HG02642 (cell line): ENCODE results near the gene EDIL3.
"Not testable (repeated sequence)": the region's sequence is repeated elsewhere in the genome, so short reads cannot be mapped to it uniquely, and the experiment has no call there.

Experiments
- ATAC-seq: cut with Tn5 transposase; IDR thresholded peaks from one replicate; pipeline ENCODE4 v1.9.1; 2021; ENCODE audit warnings: mild to moderate bottlenecking; ENCODE audit not compliant: unreplicated experiment, poor library complexity

EDIL3 gene

DNA sequence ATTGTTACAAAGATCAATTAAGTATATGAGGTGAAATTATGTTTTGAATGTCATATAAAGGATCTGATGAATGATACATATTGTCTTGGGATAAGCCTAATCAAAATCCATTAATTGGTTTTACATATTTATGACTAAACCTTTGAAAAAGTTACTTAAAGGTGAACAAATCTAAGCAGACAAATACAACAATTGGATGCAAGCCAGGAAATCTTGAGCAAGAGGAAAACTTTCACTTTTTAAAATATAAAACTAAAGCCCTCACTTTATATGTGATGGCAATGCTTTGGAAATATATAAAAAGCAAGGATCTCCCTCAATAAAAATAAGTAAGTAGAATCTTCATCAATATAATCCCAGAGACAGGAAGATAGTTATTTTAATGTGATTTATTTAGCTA is 80.1 kb downstream of the EDIL3 start:
- ATAC-seq, result no peak

DNA sequence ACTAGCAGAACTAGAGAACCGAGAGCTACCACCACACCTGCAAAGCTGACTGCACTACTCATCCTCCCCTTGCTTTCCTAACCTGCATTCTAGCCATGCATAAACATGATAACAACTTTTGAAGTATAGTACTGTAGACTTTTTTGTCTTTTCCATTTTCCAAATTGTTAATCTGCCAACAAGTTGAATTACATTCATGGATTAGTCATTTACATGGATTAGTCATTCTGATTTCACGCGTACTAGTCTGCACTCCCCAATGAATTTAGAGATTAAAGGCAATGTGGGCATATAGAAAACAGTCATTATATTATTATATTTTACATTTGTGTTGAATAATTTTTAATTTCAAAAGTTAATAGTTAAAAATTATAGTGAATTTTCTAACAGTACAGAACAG is 81.4 kb downstream of the EDIL3 start:
- no peak for ATAC-seq

DNA sequence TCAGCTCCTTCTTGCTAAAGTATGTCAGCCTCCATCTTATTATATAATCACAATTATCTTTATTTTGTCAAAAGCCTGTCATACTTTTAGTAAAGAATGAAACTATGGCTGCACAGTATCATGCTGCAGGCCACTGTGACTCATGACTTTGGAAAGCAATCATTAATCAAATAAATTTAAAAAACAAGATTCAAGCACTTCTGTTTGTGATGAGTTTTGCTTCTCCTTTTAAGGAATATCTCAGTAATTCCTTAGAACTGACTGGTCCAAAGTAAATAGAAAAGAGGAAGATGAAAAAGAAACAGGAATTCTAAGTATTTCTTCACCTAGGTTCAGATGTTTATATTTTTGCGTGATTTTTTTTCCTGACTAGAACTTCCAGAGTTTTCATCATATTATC is 83.1 kb downstream of the EDIL3 start:
- no peak for ATAC-seq

DNA sequence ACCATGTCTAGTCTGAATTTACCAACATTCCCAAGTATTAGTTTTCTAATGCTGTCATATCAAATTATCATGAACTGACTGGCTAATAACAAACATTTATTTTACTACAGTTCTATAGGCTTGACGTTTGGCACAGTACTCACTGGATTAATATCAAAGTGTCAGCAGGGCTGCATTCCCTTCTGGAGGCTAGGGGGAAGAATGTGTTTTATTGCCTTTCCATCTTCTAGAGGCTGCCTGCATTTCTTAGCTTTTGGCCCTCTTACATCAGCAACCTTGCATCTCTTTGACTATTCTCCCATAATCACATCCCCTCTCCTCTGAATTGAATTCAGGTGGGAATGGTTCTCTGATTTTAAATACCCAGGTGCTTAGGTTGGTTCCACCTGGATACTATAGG is 84.7 kb downstream of the EDIL3 start:
- no peak for ATAC-seq

DNA sequence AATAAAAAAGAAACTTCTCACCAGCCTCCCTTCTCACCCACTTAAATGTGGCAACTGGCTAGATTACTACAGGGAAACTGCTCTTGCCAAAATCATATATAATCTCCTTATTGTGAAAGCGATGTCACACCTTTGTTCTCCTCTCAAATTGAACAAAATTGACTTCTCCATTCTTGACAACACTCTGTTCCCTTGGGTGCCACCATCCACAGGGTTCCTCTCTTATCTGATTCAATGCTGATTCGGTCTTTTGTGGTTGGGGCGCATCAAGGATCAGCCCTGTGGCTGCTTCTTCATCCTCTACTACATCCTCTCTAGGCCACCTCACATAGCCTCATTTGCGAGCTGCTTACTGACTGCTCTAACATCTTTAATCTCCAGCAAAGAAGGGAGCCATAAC is 86.1 kb downstream of the EDIL3 start:
- ATAC-seq, result no peak

DNA sequence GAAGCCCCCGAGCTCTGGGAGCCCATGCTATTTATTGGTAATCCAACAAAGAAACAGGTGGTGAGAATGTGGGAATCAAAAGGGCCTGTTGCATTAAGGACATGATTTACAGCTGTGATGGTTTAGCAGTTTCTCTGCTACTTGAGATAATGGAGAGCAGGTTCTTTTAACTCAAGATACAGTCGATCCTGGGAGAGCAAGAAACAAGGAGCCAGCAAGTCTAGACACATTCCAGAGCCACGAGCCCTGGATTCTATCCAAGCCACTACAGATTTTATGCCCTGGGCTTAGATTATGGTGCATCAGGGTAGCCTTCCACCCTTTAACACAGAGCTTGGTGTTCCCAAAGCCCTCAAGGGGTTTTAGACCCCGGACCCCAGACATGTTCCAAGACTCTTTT is 87.0 kb downstream of the EDIL3 start:
- ATAC-seq, result not testable (repeated sequence)

DNA sequence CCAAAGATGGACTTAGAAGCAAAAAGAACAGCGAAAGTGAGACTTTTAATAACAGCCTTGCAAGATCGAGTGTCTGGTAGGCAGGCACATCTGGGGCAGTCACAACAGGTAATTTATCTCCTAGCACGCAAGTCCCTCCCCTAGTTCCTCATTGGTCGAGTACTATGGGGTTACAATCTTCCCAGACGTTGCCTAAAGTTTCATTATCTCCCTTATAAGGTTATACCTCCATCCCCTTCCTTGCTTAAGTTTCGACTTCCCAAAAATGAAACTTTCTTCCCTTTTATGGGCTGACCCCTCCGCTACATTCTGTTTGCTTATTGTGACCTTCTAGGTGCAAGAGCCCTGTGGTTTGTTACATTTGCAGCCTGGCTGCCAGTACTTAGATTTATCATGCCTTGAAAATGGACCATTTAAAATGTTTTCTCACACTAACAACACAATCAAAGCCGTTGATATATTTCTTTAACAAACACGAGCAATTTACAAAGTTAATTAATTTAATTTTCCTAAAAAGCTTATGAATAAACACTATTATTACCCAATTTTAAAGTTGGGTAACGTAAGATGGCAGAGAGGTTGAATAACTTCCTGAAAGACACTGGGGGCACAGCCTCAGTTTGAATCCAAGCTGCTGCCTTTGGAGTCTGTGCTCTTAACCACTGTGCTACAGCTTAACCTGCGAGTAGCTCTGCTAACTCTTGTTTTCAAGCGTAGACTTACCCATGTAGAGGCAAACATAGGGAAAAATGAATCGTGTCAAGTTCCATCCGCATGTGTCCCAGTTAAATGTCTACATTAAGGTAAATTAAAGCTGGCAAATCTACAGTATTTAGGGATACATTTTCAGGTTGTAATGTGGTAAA is 91.7 kb downstream of the EDIL3 start:
- no peak for ATAC-seq

DNA sequence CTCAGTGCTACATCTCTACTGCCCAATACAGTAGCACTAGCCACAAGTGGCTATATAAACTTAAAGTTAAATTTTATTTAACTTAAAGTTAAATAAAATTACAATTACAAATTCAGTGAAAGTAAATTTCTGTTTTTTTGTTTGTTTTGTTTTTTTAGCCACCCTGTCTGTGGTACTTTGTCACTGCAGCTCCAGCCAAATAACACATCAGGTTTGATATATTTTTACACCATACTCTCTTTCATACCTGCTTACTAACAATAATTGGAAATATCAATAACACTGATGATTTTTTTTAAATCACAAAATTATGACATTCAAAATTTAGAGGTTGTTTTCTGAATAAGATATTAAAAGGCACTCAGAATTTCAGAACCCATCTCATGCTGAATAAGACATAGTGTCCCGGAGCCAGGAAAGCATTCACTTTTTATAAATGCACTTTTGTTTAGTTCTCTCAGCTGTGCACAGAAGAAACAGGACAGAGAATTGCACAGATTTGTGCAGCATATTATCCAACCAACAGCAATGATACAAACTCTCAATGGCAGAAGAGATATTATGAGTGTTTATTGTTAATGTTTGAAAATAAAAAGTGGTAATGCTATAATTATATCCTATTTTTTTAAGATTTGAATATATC is 92.6 kb downstream of the EDIL3 start:
- ATAC-seq, result no peak

DNA sequence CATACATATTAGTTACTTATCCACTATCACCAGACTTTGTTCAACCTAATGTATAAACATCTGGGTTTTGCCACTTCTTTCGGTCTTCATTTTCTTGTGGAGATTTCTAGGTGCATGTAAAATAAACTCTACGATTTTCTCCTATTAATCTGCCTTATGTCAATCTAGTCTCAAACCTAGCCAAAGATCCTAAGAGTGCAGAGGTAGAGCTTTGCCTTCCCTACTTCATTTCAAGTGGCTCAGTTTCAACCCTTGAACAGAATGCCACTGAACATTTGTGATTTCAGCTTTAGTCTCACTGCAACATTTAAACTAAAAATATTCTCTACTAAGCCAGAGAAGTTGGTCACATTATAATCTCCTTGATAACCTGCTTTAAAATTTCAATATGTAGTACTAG is 94.0 kb downstream of the EDIL3 start:
- ATAC-seq, result no peak

DNA sequence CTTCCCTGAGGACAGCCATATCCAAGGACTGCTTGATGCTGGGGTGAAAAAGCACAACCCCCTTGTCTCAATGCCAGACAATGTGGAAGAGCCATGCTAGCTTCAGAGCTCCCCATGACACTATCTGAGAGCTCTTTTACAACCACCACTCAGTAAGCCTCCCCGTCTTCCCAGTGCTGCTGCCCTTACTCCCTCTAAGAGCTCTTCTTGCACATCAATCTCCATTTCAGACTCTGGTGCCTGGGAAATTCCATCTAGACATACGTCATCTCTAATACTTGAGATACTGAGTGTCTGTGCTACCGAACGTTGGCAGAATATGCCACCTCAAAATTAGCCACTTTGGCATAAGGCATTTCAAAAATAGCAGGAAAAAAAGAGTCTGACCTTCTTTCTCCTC is 94.5 kb downstream of the EDIL3 start:
- no peak for ATAC-seq

DNA sequence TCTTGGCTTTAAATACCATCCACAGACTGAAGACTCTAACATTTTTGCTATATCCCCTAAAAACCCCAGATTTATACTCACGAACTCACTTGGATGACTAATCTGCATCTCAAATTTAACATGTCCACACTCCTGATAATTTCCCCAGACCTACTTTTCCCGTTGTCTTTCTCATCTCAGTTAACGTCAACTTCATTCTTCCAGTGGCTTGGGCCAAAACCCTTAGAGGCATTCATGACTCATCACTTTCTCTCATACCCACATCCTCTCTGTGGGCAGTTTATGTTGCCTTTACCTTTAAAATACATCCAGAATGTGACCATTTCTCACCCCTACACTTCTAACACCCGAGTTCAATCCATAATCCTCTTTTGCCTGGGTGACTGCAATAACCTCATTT is 96.7 kb downstream of the EDIL3 start:
- peak; percentile 67 for ATAC-seq

DNA sequence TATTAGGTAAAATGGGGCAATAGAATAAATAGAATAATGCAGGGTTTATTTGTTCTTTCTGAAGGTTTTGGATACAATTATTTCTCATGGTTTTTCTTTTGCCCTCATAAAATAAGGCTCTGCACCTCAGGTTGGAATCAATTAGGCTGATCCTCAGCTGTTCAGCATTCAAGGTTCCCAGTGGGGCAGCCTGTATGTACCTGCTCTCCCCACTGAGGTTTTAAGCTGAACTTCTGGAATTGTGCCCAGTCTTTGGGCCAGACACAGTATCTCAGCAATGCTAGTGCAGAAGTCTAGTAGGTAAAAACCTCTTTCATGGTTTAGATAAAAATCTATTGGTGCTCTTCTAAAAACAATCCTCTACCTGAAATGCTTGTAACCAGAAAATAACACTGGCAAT is 98.0 kb downstream of the EDIL3 start:
- ATAC-seq, result no peak

DNA sequence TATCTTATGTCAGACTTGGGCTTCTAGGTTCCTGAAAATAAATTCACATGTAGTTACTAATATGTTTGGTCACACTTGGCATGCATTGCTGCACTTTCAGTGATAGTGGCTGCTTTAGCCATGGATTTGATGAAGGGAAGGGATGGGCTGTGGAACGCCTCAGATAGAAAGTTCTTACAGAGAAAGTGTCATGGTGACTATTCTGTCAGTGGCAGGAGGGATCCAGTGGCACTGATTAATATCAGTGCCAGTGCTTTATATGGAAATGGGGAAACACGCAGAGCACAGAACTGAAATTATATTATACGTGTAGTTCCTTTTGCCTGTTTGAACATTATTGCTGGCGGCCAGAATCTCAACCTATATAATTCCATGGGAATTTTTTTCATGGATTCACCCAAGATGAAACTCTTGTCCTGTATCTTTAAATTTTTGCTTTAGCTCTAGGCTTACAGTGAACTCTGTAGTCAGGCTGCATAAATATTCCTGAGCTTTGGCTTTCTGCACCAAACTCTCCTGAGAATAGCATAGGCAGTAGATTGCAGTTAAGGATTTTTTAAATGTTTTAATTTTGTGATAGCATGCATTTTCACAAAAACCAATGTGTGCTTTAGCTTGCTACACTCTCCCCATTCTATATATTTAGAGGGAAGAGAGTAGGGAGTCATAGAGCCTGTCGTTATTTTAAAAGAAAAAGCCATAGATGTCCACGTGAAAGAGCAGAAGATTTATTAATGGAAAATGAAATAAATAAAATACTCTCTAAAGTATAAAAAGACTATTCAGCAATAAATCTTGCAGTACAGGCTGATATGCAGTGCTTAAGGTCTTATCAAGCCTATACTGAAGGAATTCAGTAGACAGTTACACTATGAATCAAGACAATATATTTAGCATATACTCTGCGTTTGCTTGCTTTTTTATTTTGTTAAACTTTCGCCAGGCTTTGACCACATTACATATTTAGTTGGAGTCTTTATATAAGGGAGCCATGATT is 98.7 kb downstream of the EDIL3 start:
- no peak for ATAC-seq

DNA sequence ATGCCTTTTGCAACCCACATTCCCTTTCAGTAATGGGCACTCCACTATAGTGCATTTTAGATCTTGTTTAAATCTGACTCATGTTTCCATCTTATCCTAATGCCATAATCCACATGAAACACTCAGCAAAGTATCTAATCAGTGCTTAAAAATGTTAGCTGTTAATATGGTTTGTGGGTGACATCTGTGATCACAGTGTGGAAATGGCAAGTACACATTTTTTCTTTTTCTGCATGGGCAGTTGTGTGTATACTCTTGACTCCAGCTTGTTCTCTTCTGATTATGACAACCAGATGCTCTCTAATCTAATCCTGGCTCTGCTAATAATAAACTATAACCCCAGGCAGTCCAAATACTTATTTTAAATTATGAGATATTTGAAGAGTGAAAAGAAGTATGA is 103.3 kb downstream of the EDIL3 start:
- ATAC-seq, result no peak

DNA sequence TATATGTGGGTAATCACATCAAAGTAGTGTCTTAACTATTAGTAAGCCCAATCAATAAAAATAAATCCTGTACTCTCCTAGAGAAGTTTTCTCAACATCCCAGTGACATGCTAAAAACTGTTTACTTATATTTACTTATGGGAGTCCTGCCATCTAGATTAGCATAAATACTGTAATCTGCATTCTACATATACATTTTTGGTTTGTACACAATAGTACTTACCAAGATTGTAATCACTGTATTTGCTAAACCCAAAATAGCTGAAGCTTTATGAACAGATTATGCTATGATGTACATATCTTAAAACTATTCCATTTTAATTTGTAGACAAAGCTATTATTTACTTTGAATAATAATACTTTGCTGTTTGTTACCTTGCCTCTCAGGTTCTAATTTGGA is 105.4 kb downstream of the EDIL3 start:
- ATAC-seq, result no peak

DNA sequence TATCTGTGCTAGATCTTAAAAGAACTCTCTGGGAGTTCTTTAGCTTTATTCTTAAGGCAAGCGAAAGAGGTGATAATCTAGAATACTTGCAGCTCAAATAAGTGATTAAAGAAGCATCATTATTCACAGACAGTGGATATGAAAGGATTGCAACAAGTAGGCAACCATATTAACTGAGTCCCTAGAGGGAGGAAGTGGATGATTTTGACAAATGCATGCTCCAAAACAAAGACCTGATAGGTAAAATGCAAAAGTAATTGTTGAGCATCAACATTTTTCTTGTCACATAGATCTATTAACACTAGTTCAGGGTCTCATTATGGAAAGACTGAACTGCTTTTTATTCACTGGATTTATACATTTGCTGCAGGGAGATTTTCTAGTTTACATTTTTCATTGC is 109.1 kb downstream of the EDIL3 start:
- ATAC-seq, result no peak

DNA sequence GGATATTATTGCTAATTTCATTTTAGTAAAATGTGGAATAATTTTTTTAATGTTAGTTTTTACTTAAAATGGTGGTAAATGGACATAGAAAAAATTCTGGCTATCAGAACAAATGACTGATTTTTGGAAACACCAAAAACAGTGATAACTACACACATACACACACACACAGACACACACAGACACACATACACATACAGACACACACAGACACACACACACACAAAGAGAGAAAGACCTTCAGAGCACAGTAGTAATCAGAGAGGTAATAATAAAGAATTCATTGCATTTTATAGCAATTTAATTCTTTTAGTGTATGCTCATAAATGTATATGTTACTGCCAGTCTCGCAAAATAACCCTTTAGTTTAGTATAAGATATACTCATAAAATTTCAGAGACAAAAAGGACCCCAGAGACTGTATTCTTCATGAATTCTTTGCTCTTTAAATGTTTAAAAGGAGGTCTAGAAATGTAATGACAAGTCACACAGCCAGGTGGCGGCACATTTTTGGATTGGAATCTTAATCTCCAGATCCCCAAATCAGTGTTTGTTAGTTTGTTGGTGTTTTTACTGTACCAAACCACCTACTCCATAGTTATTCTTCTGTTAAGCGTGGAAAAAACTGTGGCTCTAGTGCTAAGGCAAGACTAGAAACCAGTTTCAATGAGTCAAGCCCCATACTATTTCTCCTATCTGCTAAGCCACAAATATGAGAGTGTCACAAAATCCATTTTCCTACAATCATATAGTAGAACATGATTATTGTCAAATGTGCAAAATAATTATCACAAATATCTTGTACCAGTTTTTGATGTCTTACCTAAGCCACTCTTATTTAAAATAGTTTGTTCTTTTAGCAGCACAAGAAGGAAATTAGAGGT is 109.9 kb downstream of the EDIL3 start:
- peak; percentile 62 for ATAC-seq

DNA sequence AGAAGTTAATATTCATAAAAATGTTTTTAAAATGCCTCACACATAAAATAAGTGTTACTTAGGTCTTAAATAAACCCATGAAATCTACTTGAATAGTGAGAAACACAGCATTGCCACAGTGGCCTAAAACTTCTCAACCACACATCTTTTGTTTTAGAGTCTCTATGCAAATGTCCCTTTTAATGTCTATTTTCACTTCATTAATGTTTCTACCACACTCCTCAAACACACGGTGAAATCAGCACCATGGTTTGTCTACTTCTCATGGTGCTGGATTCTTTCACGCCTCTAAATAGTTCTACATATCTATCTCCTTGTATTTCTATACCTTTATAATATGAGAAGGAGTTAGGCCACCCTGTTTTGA is 111.2 kb downstream of the EDIL3 start:
- ATAC-seq, result no peak

DNA sequence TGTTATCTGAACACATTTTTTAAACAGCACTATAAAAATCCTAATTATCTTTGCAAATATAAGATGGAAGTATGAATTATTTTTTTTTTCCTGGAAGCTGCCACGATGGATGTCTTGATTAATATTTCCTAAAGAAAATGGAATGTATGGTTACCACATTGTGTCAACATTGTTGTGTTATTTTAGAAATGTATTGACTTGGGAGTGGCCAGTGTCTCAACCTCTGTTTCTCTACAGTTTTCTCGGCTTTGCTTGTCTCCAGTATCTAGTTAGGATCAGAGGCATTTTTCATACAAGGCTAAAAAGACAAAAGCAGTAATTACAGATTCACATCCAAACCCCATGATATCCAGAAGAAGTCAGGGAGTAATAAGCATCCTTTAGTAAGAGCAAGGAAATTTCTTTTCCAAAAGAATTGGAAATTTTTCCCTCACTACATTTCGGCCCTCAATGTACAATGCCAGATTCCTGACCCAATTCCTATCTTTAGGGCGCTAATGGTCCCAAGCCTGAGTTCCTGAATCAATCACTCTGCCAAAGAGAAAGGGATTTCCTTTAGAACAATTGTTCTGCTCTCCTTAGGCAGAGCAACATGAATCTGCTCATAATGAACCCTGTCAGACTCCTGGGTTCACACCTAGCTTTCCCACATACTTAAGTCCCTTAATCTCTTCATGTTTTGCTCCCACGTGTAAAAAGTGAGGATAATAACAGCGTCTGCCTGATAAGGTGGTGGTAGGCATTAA is 111.7 kb downstream of the EDIL3 start:
- no peak for ATAC-seq
